HG02763 (cell line): ENCODE results near the gene MAJIN.

Experiments used
- ATAC-seq: cut with Tn5 transposase; IDR thresholded peaks from one replicate; pipeline ENCODE4 v1.9.1; 2021; ENCODE audit warnings: mild to moderate bottlenecking, moderate library complexity; ENCODE audit not compliant: unreplicated experiment

The MAJIN gene

DNA sequence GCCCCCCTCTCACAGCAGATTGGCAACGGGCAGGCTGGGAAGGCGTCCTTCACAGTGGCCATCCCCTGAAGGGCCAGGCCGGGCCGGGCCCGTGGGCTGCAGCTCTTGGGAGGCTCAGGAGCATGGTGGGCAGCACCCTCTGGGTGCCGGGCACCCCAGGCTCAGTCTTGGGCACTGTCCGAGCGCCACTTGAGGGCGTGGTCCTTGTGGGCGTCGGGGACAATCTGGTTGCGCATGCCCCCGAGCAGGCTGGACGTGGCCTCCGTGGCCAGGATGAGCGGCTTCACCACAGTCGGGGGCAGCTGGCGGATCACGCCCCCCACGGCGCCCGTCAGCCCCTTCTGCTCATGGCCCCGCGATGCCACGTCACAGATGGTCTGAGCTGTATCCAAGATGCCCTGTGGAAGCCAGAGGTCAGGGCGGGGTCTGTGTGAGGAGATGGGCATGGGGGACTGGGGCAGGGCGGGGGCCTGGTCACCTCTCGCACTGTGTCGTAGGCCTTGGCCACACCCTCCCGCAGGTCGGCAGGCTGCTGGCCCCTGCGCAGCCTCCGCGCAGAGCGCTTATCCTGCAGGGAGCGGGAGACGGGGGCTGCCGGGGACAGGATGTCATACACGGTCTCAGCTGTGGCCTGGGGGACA is 77.0 kb downstream of the MAJIN start:
- ATAC-seq = no peak

DNA sequence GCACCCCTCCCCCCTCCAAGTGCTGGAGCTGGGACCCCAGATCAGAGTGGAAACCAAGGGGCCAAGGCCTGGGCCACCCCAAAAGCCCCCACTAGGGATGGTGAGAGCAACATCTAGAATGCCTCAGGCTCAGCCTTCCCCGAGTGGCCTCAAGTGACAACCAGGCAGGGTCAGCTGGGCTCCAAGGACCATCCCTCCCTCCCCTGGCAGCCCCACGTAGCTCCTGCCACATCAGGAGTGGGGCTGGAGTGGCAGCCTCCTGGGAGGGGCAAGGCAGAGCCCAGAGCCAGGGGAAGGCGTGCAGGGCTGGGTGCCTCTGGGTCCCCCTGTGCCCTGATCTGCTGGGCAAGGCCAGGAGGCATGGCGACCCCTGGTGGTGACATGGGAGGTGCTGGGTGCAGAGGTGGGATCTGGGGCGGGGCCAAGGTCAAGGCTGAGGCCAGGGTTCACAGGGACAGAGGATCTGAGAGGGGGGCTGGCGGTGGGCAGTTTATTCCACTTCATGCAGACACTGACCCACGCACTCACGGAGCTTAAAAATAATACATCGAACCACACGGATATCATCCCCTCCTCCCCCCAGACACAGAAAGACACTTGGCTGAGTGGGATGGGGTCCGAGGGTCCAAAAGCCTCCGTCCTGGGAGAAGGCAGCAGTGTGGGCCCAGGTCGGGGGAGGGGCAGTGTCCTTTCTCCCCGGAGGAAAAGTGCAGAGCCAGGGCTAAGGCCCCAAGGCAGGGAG is 77.7 kb downstream of the MAJIN start:
- ATAC-seq = peak; percentile 50

DNA sequence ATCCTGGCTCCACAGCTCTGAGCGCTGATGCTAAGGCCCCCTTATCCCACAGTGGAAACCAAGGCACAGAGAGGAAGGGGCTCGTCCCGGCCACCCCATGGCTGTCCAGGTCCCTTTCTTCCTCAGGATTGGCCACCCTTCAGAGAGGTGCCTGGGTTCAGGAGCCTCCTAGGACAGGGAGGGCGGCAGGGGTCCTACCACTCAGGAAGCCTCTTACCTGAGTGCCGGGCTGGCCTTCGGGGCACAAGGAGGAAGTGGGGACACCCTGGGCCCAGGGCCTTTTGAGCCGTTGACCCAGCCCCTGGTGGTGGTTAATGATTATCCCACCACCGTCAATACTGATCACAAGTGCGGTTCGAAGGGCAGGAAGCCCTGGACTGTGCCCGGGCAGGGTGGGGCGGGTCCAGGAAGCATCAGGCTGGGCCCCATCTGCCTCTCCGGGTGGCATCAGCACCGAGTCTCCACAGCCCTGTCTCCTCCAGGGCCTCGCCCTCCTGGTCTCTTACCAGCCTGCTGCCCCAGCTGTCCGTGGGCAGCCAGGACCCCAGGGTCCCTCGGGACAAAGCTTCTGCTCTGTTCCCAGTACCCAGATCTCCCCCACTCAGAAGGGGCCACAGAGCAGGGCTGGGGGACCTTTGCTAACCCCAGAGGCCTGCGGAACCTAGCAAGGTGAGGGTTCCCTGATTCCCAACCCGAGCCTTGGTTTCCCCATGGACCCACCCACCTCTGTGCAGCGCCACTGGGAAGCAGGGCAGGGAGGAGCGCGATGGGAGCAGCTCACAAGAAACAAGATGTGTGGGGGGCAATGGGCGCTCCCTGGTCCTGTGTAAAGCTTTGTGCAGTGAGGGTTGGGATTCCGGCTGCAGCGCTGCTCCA is 78.5 kb downstream of the MAJIN start:
- ATAC-seq = no peak

DNA sequence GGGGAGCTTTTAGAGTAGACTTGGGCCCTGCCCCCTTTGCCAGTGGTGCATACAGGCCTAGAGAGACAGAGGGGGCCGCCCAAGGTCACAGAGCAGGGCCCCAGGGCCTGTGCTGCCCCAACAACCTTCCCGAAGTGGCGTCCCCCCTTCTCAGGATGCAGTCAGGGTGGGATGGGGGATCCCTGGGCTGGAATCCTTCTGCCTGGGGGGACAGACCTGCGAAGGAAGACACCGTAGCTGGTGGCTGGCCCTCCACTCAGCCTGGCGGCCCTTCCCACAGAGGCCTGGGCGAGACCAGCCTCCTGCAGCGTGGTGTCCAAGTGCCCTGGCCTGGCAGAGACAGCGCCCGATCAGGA is 79.1 kb downstream of the MAJIN start:
- ATAC-seq = no peak

DNA sequence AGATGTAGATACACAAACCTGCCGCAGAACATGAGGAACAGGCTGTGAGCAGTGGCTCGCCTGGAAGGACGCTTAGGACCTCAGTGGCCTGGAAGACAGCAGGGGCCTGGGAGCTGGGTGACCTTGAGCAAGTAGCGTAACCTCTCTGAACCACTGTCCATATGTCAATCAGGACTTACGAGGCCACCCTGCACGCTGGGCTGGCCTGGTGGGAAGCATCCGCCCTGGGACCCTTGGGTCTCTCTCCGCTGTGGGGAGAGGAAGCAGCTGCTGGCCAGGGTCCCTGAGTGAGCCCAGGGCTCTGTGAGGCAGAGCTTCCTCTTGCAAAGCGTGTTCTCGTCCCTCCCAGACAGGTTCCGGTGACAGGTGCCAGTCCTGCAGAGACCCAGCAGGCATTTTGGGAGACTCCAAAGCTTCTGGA is 79.5 kb downstream of the MAJIN start:
- no peak for ATAC-seq

DNA sequence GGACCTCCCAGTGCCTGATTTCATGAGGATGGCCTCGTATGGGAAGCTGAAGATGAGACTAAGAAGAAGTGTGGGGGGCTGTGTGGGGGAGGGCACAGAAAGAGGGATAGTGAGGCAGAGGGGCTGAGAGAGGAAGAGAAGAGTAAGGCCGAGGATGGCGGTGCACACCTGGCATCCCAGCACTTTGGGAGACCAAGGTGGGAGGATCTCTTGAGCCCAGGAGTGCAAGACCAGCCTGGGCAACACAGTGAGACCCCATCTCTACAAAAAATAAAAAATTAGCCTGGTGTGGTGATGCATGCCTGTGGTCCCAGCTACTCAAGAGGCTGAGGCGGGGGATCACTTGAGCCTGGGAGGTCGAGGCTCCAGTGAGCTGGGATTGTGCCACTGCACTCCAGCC is 80.0 kb downstream of the MAJIN start:
- no peak for ATAC-seq

DNA sequence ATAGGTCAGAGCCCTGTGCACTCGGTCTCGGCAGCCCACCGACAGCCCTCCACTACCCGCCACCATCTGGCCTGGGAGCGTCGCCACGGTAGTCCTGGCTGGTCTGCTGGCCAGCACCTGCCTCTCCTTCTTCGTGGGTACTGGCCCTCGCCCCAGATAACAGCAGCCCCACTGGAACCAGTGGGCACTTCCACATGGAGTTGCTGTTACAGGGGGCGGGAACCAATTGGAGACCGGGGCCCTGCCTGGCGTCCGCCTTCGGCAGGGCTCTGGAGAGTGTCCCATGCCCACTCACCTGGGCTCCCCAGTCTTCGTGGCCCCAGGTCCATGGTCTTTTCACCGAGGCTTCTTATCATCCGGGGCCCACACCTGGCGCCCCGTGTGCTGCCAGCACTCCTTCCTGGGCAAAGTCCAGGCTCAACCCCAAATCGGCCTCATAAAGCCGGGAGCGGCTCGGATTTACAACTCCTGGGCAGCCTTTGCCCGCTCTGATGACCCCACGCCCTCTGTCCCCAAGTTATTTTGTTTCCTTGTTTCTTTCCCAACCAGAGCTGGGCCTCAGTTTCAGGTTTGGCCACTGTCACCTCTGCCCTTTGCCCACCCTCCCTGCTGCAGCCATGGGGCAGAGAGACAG is 80.6 kb downstream of the MAJIN start:
- ATAC-seq = no peak

DNA sequence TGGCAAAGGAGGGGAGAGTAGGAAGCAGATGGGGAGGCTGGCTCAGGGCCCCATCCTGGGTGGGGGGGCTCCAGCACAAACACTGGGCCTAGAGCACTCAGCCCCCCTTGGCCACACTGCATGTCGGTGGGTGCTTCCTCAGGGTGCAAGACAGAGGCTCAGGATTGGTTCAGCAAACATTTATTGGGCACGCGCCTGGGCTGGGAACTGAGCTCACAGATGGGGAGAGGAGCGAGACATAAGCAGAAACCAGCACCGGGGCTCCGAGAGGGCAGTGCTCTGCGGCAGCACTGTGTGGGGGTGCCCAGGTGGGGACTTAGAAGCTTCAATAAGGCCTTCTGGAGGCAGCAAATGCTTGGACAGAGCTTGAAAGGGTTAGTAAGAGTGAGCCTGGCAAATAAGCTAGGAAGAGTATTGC is 81.4 kb downstream of the MAJIN start:
- ATAC-seq = no peak

DNA sequence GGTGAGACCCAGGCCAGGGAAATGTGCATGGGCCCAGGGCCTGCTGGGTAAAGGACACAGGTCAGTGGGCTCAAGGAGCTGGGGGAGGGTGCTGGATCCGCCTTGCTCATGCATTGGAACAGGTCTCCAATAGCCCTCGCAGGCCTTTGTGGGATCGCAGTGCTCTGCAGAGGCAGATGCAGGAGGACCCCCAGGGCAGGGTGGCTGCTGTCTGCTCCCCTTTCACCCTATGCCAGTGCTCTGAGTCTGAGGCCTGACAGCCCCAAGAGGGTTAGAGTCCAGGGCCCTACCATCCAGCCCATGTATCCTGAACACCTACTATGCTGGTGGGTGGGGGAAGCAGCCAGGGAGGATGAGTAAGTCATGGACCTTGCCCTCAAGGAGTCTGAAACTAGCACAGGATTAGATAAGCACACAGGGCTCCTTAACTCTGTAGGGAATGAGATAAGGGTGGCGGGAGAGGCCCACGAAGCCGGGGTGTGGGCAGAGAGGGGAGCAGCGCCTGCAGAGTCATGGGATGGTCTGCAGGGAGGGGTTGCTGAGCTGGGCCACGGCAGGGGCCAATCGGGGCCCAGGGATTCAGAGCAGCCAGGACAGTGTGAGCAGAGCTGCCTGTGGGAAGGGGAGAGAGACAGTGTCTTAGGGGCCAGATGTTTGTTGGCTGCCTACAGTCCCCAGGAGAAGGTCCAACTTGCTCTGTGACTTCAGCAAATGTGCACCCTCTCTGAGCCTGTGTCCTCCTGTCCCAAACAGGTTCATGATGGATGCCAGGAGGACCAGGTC is 83.0 kb downstream of the MAJIN start:
- no peak for ATAC-seq

DNA sequence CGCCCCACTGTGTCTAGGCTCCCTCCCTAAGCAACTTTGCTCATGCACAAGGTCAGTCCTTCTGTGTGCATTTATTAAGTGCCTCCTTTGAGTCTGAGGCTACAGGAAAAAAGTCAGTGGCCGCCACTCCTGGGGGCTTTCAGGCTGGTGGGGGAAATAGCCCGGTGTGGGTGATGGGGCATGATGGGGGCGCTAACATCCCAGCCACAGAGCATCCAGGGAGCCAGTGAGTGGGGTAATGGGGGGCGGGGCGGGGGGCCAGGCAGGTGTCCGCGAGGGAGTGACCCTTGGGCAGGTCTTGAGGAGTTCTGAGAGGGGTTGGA is 83.5 kb downstream of the MAJIN start:
- no peak for ATAC-seq
